A673 (cell line): ENCODE results near the gene PKD2L2.

Experiments used
- CTCF ChIP-seq: fragments of 300-800, 200-600 bp; sonication (generic); conservative IDR thresholded peaks from 2 replicates; pipeline ENCODE4 v1.5.1; 2017; ENCODE audit warnings: low read depth, mild to moderate bottlenecking, antibody characterized with exemption, low read length, moderate library complexity, mixed read lengths
- EZH2 ChIP-seq: fragments of 200-600 bp; sonication (generic); IDR thresholded peaks from 2 replicates; pipeline ENCODE4 v1.6.1; 2017; ENCODE audit warnings: borderline replicate concordance, low read depth, mild to moderate bottlenecking, mixed read lengths, antibody characterized with exemption, low read length; ENCODE audit not compliant: poor library complexity, severe bottlenecking

- TF ChIP-seq CTCF (no peak), EZH2 (no peak)
Measured at GRCh38 chr5:137902408-137903133, 13.3 kb downstream of the PKD2L2 start.
